AG04450 (cell line): ENCODE measurements around the gene TRRAP. TPM values are rescaled to one million over a fixed set of nuclear protein-coding genes. Genes with fewer than 3 reads are reported as not detected.

Experiments used
- CTCF ChIA-PET: fragments of 300-600, 350-600 bp; formaldehyde crosslinking; extraction: SDS; loops from one replicate; lab custom pipeline; 2022; ENCODE audit warnings: antibody characterized with exemption, inconsistent platforms; lab: Charles Lee
- POLR2A ChIA-PET: fragments of 350-600 bp; formaldehyde crosslinking; extraction: SDS; loops from one replicate; lab custom pipeline; 2021; ENCODE audit warnings: antibody characterized with exemption, inconsistent platforms; lab: Yijun Ruan, JAX
- DNase-seq: peaks from one replicate; pipeline ENCODE4 v3.0.0-alpha.2; 2011; ENCODE audit warnings: low read depth, low spot score
- H3K27ac ChIP-seq: one replicate; pipeline ENCODE4 v1.5.1; 2012; ENCODE audit warnings: low read depth, low read length, control low read depth
- H3K27me3 ChIP-seq: one replicate; pipeline ENCODE4 v1.6.0; 2012; ENCODE audit warnings: low read length; ENCODE audit not compliant: control insufficient read depth, insufficient read depth
- H3K4me3 ChIP-seq: 2 replicates; pipeline ENCODE4 v1.5.1; 2011; ENCODE audit warnings: mild to moderate bottlenecking, low read depth, low read length, control low read depth
- H3K9me3 ChIP-seq: 2 replicates; pipeline ENCODE4 v1.5.1; 2012; ENCODE audit warnings: low read length; ENCODE audit not compliant: control insufficient read depth, insufficient read depth
- polyA plus RNA-seq: library from polyadenylated mRNA; depleted of rRNA; stranded (reverse); fragments of >200 nt; gene quantifications from 2 replicates; pipeline ENCODE4 v1.2.3, GENCODE V29; 2011
- TF ChIP-seq, protein P1 (sequence below): IDR thresholded peaks from 2 replicates; pipeline ENCODE4 v1.5.1; 2011; ENCODE audit warnings: low read depth, low read length, control low read depth, inconsistent platforms

Gene TRRAP
- polyA plus RNA-seq, 1 experiment: 20.6 TPM

- H3K4me3 ChIP-seq: no peak overlapping the region
- TF ChIP-seq, protein P1, sequence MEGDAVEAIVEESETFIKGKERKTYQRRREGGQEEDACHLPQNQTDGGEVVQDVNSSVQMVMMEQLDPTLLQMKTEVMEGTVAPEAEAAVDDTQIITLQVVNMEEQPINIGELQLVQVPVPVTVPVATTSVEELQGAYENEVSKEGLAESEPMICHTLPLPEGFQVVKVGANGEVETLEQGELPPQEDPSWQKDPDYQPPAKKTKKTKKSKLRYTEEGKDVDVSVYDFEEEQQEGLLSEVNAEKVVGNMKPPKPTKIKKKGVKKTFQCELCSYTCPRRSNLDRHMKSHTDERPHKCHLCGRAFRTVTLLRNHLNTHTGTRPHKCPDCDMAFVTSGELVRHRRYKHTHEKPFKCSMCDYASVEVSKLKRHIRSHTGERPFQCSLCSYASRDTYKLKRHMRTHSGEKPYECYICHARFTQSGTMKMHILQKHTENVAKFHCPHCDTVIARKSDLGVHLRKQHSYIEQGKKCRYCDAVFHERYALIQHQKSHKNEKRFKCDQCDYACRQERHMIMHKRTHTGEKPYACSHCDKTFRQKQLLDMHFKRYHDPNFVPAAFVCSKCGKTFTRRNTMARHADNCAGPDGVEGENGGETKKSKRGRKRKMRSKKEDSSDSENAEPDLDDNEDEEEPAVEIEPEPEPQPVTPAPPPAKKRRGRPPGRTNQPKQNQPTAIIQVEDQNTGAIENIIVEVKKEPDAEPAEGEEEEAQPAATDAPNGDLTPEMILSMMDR: no peak
- no peak for DNase-seq
- CTCF ChIA-PET: interaction anchor here (1.1 to 1.9 kb wide), 3 partner anchors 37 to 401 kb away, joined by 3 to 4 read pairs (median 3); no protein-coding TSS in a partner anchor
- no peaks in the 10 kb centered on the region for H3K9me3 ChIP-seq
- POLR2A ChIA-PET: no interaction called here
- H3K27ac ChIP-seq: no peak overlapping the region
- H3K27me3 ChIP-seq: no peaks in the 10 kb centered on the region
Observed at GRCh38 chr7:98834949-98835348, 43.4 kb upstream of the TRRAP start.

- ChIA-PET CTCF (interaction anchor here (0.6 to 1.8 kb wide), 7 partner anchors 11 to 543 kb away, joined by 3 to 8 read pairs (median 4); no protein-coding TSS in a partner anchor), POLR2A (no interaction called here)
- peak overlapping the region; percentile 31 for H3K27ac ChIP-seq
- DNase-seq: no peak
- H3K27me3 ChIP-seq: no peaks in the 10 kb centered on the region
- TF ChIP-seq, protein P1: peak; percentile 68
- no peak overlapping the region for H3K4me3 ChIP-seq
- H3K9me3 ChIP-seq: no peaks in the 10 kb centered on the region
Observed at GRCh38 chr7:98836811-98837629, 41.3 kb upstream of the TRRAP start.

GRCh38 chr7:98837630-98837972, 40.7 kb upstream of the TRRAP start:
- Histone ChIP-seq H3K4me3 (no peak overlapping the region), H3K27me3 (no peaks in the 10 kb centered on the region), H3K9me3 (no peaks in the 10 kb centered on the region), H3K27ac (no peak overlapping the region)
- TF ChIP-seq, protein P1: no peak
- ChIA-PET CTCF (interaction anchor here (0.6 to 1.8 kb wide), 3 partner anchors 364 to 543 kb away, joined by 3 to 4 read pairs (median 4); no protein-coding TSS in a partner anchor), POLR2A (no interaction called here)
- no peak for DNase-seq

- Histone ChIP-seq H3K9me3 (no peaks in the 10 kb centered on the region), H3K27me3 (no peaks in the 10 kb centered on the region), H3K27ac (no peak overlapping the region), H3K4me3 (no peak overlapping the region)
- no peak for DNase-seq
- TF ChIP-seq, protein P1: no peak
- POLR2A ChIA-PET: no interaction called here
- CTCF ChIA-PET: interaction anchor here (2.5 to 4.1 kb wide), 2 partner anchors 8 to 12 kb away, joined by 28 to 58 read pairs; no protein-coding TSS in a partner anchor
Observed at GRCh38 chr7:98840096-98840495, 38.2 kb upstream of the TRRAP start.

GRCh38 chr7:98840722-98841121, 37.6 kb upstream of the TRRAP start:
- ChIA-PET CTCF (interaction anchor here (0.5 to 4.1 kb wide), 21 partner anchors 9 to 1053 kb away, joined by 3 to 58 read pairs (median 4); partner anchors contain the start of genes TMEM130 and TRRAP), POLR2A (interaction anchor here (0.9 kb wide), 1 partner anchor 26 kb away, joined by 3 read pairs; no protein-coding TSS in a partner anchor)
- Histone ChIP-seq H3K9me3 (no peaks in the 10 kb centered on the region), H3K4me3 (no peak overlapping the region), H3K27ac (no peak overlapping the region), H3K27me3 (no peaks in the 10 kb centered on the region)
- TF ChIP-seq, protein P1: no peak
- DNase-seq: no peak
